Measurements from ENCODE around the gene PRR15L.

The PRR15L gene

GRCh38 chr17:47955497-47956461 lies 1.9 kb downstream of the PRR15L start:
- DNase-seq (ENCODE audit: low read depth) = no peak
- no peak overlapping the region for H3K4me3 ChIP-seq (ENCODE audit: low read depth, low read length)
- TF ChIP-seq, protein P1, sequence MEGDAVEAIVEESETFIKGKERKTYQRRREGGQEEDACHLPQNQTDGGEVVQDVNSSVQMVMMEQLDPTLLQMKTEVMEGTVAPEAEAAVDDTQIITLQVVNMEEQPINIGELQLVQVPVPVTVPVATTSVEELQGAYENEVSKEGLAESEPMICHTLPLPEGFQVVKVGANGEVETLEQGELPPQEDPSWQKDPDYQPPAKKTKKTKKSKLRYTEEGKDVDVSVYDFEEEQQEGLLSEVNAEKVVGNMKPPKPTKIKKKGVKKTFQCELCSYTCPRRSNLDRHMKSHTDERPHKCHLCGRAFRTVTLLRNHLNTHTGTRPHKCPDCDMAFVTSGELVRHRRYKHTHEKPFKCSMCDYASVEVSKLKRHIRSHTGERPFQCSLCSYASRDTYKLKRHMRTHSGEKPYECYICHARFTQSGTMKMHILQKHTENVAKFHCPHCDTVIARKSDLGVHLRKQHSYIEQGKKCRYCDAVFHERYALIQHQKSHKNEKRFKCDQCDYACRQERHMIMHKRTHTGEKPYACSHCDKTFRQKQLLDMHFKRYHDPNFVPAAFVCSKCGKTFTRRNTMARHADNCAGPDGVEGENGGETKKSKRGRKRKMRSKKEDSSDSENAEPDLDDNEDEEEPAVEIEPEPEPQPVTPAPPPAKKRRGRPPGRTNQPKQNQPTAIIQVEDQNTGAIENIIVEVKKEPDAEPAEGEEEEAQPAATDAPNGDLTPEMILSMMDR (IDR thresholded peaks at IDR 0.05; ENCODE audit: low read depth, low read length, missing control alignments) = no peak
- in situ Hi-C loops (cut with HindIII; ENCODE audit: low sequenced_read_pairs) = no loop called here

DNA sequence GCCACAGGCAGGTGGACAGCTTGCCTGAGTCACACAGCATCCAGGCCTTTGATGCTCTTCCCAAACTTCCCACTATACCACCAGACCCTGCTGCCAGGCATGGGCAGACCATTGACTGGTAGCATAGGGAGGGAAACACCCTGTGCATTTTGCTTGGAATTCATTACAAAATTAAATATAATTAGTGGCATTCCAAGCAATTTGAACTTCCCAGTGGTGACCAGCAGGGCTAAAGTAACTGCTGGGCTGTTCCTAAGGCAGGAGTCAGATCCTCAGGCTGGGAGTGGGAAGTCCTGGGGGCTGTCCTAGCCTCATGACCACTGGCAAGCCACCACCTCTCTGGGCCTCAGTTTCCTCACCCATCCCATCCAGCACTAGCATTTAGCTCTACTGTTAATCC lies 3.8 kb downstream of the PRR15L start:
- TF ChIP-seq, protein P1 (IDR thresholded peaks at IDR 0.05; ENCODE audit: low read depth, low read length, missing control alignments) = peak; percentile 25
- no peak for DNase-seq (ENCODE audit: low read depth)
- in situ Hi-C loops (cut with HindIII; ENCODE audit: low sequenced_read_pairs) = loop anchor here (5.0 kb wide), 1 partner anchor 43 kb away; no protein-coding TSS in a partner anchor
- H3K4me3 ChIP-seq (ENCODE audit: low read depth, low read length) = no peak overlapping the region

- no peak for DNase-seq (ENCODE audit: low read depth)
- TF ChIP-seq, protein P1 (IDR thresholded peaks at IDR 0.05; ENCODE audit: low read depth, low read length, missing control alignments) = no peak
- H3K4me3 ChIP-seq (ENCODE audit: low read depth, low read length) = no peak overlapping the region
- in situ Hi-C loops (cut with HindIII; ENCODE audit: low sequenced_read_pairs) = loop anchor here (5.0 kb wide), 1 partner anchor 45 kb away; no protein-coding TSS in a partner anchor
Measured at GRCh38 chr17:47952171-47953021, 5.3 kb downstream of the PRR15L start.

GRCh38 chr17:47950448-47950847 lies 7.2 kb downstream of the PRR15L start:
- no peak for DNase-seq (ENCODE audit: low read depth)
- TF ChIP-seq, protein P1 (IDR thresholded peaks at IDR 0.05; ENCODE audit: low read depth, low read length, missing control alignments) = no peak
- H3K4me3 ChIP-seq (ENCODE audit: low read depth, low read length) = no peak overlapping the region
- in situ Hi-C loops (cut with HindIII; ENCODE audit: low sequenced_read_pairs) = loop anchor here (5.0 kb wide), 1 partner anchor 47 kb away; no protein-coding TSS in a partner anchor

DNA sequence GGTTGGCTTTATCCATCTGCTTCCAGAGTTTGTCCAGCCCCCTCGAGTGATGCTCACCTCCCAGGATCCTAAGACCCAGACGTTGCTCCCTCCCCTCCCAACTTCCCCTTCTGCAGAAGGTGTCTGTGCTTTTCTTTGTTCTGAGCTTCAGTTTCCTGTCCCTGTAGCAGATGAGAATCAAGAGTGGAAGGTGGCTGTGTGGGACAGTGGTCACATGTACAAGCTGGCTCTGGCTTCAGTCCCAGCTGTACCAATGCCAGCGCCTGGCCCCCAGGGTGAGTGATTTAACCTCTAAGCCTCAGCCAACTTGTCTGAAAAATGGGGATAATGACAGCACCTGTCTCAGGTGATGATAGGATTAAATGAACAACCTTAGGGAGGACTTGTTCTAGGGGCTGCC lies 7.7 kb downstream of the PRR15L start:
- no peak for DNase-seq (ENCODE audit: low read depth)
- no peak overlapping the region for H3K4me3 ChIP-seq (ENCODE audit: low read depth, low read length)
- in situ Hi-C loops (cut with HindIII; ENCODE audit: low sequenced_read_pairs) = loop anchor here (5.0 kb wide), 1 partner anchor 47 kb away; no protein-coding TSS in a partner anchor

More for the DNA sequence above, 7.7 kb downstream of the PRR15L start:
- TF ChIP-seq, protein P1 (IDR thresholded peaks at IDR 0.05; ENCODE audit: low read depth, low read length, missing control alignments) = no peak

All from astrocyte of the cerebellum (primary cell).